ENCODE data around the gene KCNT1.

- TF ChIP-seq CTCF (optimal IDR thresholded peaks at IDR 0.05 in 1 of 3, IDR thresholded peaks at IDR 0.05 in 1 of 3, conservative IDR thresholded peaks at IDR 0.05 in 1 of 3; ENCODE audit: extremely low read depth in 1 of 3, insufficient read depth in 2 of 3, low read length in 3 of 3) (no peak), EZH2 (IDR thresholded peaks at IDR 0.05; ENCODE audit: low read length) (no peak)
Measured at GRCh38 chr9:135666534-135667462, 35.2 kb upstream of the KCNT1 start.

Data from keratinocyte (primary cell).